ENCODE data around the gene LRRC4C. TPM values are rescaled to one million over a fixed set of nuclear protein-coding genes. Genes with fewer than 3 reads are reported as not detected.

Gene LRRC4C
- total and polyA plus RNA-seq, 11 donors = 0.08 to 1.2 (median 0.48) TPM; not detected in 1

DNA sequence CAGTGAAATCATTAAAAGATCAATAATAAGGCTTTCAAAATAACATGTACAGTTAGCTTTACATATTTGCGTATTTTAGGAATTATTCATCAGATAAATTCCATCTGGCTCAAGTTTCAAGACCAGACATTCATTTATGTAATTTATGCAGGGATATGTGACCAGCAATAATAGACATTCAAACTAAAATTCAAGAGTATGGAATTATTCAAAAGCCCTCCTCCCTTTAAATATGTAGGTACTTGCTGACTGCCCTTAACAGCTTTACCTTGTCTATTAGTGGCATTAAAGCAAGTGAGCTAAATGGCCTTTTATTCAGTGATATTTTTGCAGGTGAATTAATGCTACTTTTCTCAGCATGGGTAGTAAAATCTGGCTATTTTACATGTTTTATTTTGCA lies 126.1 kb downstream of the LRRC4C start:
- intact Hi-C loops (cut with DNase I) = no loop called here
- 79 to 85% (median 83%) methylated on average over 1 of the region's 1 CpG for WGBS, 4 donors
- TF ChIP-seq CTCF (IDR thresholded peaks at IDR 0.05) = no peak
- no peak for TF ChIP-seq POLR2A (IDR thresholded peaks at IDR 0.05)

GRCh38 chr11:41328324-41328723 lies 131.1 kb downstream of the LRRC4C start:
- H3K4me3 ChIP-seq = no peak overlapping the region
- H3K27ac ChIP-seq = no peak overlapping the region
- H3K4me1 ChIP-seq = no peaks in the 10 kb centered on the region
- no peak for ATAC-seq
- DNase-seq = no peak
- no peaks in the 10 kb centered on the region for H3K27me3 ChIP-seq
- intact Hi-C loops (cut with DNase I) = no loop called here
- no peaks in the 10 kb centered on the region for H3K9me3 ChIP-seq
- WGBS, 4 donors = 80 to 87% (median 84%) methylated on average over 4 of the region's 4 CpGs
- no peak for TF ChIP-seq CTCF (IDR thresholded peaks at IDR 0.05)
- no peak for TF ChIP-seq POLR2A (IDR thresholded peaks at IDR 0.05)
- H3K36me3 ChIP-seq = no peaks in the 10 kb centered on the region

More for the DNA sequence above, 126.1 kb downstream of the LRRC4C start:
- Histone ChIP-seq H3K27ac (no peak overlapping the region), H3K4me3 (no peak overlapping the region), H3K27me3 (no peaks in the 10 kb centered on the region), H3K36me3 (no peaks in the 10 kb centered on the region), H3K9me3 (no peaks in the 10 kb centered on the region), H3K4me1 (no peaks in the 10 kb centered on the region)
- DNase-seq = no peak
- ATAC-seq = no peak

- H3K4me3 ChIP-seq = no peak overlapping the region
- peaks cover 0 to 7% (median 0%) of the 10 kb centered on the region in 12 donors for H3K9me3 ChIP-seq
- DNase-seq = no peak
- H3K27me3 ChIP-seq = no peaks in the 10 kb centered on the region
- no peak for ATAC-seq
- intact Hi-C loops (cut with DNase I) = no loop called here
- WGBS, 4 donors = 90 to 93% (median 90%) methylated on average over 3 of the region's 3 CpGs
- no peak for TF ChIP-seq CTCF (IDR thresholded peaks at IDR 0.05)
- TF ChIP-seq POLR2A (IDR thresholded peaks at IDR 0.05) = no peak
- H3K36me3 ChIP-seq = no peaks in the 10 kb centered on the region
- H3K4me1 ChIP-seq = no peaks in the 10 kb centered on the region
- H3K27ac ChIP-seq = no peak overlapping the region
Measured at GRCh38 chr11:41323446-41323845, 136.0 kb downstream of the LRRC4C start.

DNA sequence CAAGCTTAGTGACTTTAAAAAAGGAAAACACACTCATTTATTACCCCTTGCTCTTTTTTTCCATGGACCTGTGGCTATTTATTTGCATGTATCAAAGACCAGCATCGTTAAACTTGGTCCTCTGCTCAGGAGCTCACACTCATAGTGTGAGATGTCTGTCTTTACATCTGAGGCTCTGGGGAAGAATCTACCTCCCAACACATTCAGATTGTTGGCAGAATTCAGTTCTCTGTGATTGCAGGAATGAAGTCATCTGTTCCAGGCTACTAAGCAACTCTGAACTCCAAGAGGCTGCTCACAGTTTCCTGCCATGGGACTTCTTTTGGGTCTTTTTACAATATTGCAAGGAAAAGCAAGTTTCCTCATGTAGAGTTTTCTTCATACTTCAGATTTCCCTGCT lies 138.8 kb downstream of the LRRC4C start:
- no peak for TF ChIP-seq CTCF (IDR thresholded peaks at IDR 0.05)
- no peak for TF ChIP-seq POLR2A (IDR thresholded peaks at IDR 0.05)
- H3K9me3 ChIP-seq = peaks cover 0 to 7% (median 0%) of the 10 kb centered on the region in 12 donors
- DNase-seq (no peak), ATAC-seq (no peak)
- H3K4me1 ChIP-seq = no peaks in the 10 kb centered on the region
- no peaks in the 10 kb centered on the region for H3K36me3 ChIP-seq
- intact Hi-C loops (cut with DNase I) = no loop called here
- H3K4me3 ChIP-seq = no peak overlapping the region
- no peaks in the 10 kb centered on the region for H3K27me3 ChIP-seq
- 62 to 83% (median 76%) methylated on average over 1 of the region's 1 CpG for WGBS, 4 donors
- no peak overlapping the region for H3K27ac ChIP-seq

Data from heart left ventricle (tissue), 16 donors.